Hematopoietic multipotent progenitor cell treated with erythropoietin and hydrocortisone succinate and interleukin-3 and kit ligand, for 17 days (in vitro differentiated cells): Measurements from ENCODE around the gene LLCFC1.

Experiments used
- DNase-seq: peaks from one replicate; pipeline ENCODE4 v3.0.0-alpha.2; 2015; ENCODE audit warnings: low spot score

Gene LLCFC1

DNA sequence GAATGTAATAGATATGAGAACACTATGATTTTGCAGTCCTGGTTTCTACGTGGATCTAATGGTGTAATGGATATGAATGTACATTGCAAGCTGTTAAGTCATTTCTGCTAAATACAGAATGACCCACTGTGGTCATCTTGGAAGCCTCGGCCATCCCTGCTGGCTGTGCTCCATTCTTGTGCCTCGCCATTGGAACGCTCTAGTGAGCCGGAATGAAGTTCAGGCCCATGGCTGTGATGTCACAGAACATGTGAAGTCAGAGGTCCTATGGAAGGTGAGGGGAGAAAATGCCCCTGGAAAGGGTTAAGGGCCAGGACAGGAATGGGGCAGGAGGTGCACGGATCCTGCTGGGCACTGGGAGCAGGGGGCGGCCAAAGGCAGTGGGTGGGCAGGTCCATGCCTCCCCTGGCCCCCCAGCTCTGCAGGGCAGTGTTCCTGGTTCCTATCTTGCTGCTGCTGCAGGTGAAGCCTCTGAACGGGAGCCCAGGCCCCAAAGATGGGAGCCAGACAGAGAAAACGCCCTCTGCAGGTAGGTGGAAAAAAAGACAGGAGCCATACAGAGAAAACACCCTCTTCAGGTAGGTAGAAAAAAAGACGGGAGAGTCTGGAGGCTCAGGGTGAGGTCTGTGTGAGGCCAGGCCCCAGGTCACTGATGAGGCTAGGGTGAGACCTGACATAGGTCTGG, at the start of gene LLCFC1:
Gene LLCFC1 (plus strand): TSS at position 259 of the 685 bp plus-strand sequence. CDS start 138 bp downstream, at position 397.
- DNase-seq, result no peak

DNA sequence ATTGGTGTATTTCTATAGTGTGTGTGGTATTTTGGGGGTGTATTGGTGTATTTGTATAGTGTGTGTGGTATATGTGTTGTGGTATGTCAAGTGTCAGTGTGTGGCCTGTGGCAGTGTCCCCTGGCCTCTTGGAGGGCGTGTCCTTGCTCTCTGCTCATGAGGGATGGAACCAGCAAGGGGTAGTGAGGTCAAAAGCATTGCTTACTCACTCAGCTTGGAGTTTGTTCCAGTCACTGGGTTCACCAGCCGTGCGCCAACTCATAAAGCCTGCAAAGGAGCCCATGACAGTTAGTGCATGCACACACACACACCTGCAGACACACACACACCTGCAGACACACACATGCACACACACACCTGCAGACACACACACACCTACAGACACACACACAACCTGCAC, 49.5 kb upstream of the LLCFC1 start:
- DNase-seq, result no peak

DNA sequence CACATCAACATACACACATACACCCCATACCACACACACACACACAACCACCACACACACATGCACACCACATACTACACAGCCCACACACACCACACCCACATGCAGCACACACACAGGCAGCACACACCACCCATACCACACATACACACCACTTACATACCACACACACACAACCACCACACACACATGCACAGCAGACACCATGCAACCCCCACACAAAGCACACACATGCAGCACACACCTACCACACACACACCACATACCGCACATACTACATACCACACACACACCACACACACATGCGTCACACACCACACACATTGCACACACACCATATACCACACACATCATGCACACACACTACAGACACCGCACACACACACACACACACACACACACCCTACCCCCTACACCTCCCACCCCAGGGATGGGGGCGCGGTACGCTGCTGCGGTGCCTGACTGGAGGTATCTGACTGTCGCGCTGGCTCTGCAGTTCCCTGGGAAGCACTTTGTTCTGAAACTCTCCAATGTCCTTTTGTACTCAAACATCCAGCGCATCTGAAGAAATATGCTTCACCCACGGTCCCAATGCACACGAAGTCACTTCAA, 48.3 kb upstream of the LLCFC1 start:
- DNase-seq, result no peak

DNA sequence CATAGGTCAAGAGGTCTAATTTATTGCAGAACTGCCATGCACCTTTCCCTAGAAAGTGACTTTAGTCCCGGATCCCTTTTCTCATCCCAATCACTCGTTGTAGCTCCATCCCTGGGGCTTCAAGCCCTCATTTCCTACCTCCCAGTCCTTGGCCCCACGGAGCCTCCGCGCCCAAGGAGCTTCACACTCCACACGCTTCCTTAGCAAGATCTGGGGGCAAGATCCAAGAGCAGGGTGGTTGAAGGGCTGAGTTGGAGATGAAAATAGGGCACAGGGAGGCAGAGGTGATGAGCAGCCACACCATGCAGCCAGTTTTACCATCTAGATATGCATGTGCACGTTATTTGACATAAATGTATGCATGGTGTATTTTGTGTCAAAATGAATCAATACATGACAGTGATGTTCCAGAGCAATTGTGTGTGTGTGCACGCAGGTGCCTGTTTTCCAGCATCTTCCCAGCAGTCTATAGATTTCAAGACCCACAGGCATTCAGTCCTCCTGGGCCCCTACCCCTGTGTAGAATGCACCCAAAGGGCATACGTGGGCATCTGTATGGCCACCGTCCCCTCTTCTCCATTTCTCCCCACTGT, 47.7 kb upstream of the LLCFC1 start:
- no peak for DNase-seq

DNA sequence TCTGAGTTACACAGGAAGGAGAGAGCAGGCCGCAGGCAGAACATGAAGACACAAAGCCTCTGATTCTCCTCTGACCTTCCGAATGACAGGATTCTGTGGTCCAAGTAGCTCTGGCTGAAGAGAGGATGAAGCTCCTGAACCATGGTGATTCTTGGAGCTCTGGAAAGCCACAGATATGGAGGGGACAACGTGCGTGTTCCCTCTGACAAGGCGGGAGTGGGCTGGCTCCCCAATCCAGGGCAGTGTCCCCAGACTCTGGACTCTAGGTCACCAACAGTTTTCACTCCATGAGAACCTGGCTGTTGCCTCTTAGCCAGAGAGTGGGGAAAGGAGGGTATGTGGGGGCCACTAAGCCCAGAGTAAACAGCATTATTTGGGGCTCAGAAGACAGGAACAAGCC, 46.3 kb upstream of the LLCFC1 start:
- no peak for DNase-seq

- DNase-seq, result no peak
Observed at GRCh38 chr7:142894112-142894984, 44.9 kb upstream of the LLCFC1 start.

GRCh38 chr7:142894985-142895593, 44.2 kb upstream of the LLCFC1 start:
- DNase-seq, result no peak

- DNase-seq, result no peak
Observed at GRCh38 chr7:142896151-142896550, 43.1 kb upstream of the LLCFC1 start.

GRCh38 chr7:142896741-142897379, 42.4 kb upstream of the LLCFC1 start:
- no peak for DNase-seq

DNA sequence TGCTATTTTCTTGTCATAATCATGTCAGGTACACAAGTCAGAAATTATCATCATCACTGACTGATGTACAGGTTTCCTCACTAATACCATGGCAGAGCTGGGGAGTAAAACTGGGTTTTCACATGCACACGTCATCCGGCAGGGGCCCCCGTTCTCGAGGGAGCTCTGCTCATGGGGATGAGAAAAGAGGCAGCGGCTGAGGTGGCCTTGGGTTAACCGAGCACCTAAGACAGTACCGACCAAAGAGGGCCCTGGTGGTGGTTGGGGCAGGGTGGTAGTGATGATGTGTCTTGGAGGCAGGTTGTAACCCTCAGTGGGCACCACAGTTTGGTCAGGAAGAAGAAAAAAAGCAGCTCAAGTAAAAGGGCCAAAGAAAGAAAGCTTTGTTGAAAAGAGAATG, 41.6 kb upstream of the LLCFC1 start:
- no peak for DNase-seq

DNA sequence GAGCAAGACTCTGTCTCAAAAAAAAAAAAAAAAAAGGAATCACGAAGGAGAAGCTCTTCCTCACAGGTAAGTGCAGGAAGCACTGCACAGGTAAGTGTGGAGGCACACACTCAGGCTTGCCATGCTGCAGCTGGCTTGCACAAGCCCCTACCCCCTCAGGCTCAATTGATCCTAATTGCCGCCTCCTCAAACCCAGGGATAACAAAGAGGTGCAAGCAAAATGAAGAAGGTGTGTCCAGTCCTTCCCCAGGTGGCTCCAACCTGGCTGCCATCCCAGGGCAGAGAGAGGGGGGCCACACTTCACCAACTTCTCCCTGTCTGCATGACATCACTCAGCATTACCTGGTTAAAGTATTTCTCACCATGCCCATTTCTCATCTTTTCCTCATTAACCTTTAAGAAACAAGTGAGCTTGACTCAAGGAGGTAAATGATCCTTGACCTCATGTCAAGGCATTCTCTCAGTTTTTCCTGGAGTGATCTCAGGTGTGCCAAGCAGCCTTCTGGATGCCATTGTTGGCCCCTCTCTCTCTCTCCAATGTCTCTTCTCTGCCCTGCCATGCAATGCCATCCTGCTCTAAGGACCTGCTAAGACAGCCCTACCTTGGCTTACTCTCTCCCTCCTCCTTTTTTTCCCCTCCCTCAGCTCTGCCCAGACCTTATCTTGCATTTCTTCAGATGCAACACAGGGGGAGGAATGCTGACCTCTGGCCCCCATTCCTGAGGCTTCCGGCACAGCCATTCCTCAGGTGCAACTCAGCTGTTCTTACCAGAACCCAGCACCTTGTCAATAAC, 40.7 kb upstream of the LLCFC1 start:
- no peak for DNase-seq

DNA sequence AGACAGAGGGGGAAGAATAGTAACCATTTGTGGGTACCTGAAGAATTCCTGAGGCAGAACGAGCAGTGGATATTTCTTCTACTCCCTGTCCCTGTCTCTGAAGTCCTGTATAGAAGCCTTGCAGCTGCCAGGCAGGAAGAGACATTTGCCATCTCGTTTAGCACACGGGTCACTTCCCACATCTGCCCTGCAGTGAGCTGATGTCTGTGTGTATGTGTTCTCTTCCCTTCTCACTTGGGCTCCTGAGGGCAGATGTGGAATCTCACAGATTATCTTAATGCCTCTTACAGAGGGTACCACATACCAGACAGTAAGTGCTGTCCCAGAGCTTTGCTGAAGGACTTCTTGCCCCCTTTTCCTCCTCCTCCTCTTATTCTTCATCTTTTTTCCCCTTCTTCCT, 39.6 kb upstream of the LLCFC1 start:
- DNase-seq, result no peak

GRCh38 chr7:142901426-142902259, 37.6 kb upstream of the LLCFC1 start:
- no peak for DNase-seq

- DNase-seq, result no peak
Observed at GRCh38 chr7:142904128-142904527, 35.2 kb upstream of the LLCFC1 start.

- no peak for DNase-seq
Observed at GRCh38 chr7:142905759-142906158, 33.5 kb upstream of the LLCFC1 start.

GRCh38 chr7:142906643-142907042, 32.6 kb upstream of the LLCFC1 start:
- DNase-seq, result no peak

DNA sequence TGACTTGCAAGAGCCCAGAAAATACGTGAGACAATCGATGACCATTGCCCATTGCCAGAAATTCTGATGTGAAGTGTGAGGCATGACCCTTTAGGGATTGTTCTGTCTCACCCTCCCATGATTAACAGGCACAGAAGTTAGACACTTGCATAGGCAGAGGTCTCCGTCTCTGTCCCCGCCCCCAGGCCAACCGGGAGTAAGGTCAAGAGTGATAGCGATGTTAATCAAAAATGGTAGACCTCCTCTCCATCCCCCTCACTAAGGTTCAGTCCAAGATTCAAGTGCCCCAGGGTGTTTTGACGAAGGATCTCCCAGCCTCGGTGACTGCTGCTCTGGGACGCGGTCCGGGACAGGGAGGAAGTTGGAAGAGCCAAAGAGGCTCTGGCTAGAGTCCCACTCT, 31.0 kb upstream of the LLCFC1 start:
- DNase-seq, result no peak

GRCh38 chr7:142908921-142909890, 30.1 kb upstream of the LLCFC1 start:
- peak; percentile 39 for DNase-seq

- DNase-seq, result no peak
Observed at GRCh38 chr7:142910031-142910433, 29.3 kb upstream of the LLCFC1 start.
